Mucosa of descending colon (tissue), 3 donors: ENCODE results near the gene THBD. TPM values are rescaled to one million over a fixed set of nuclear protein-coding genes. Genes with fewer than 3 reads are reported as not detected.
A peak's percentile ranks its signal among the peaks of the same experiment; 100 is the strongest.

ENCODE experiments used
- ATAC-seq: fragments of 200-7000 bp; cut with Tn5 transposase; one replicate; pipeline ENCODE4 v1.9.1; 2020; ENCODE audit warnings: mild to moderate bottlenecking, moderate library complexity
- DNase-seq, 3 donors: peaks; one replicate each; pipeline ENCODE4 v3.0.0-alpha.2; 2020
- H3K36me3 ChIP-seq: fragments of 200-600 bp; one replicate; pipeline ENCODE4 v1.8.0; 2021; ENCODE audit warnings: low read depth, mild to moderate bottlenecking
- H3K4me1 ChIP-seq: fragments of 200-600 bp; one replicate; pipeline ENCODE4 v1.8.0; 2021; ENCODE audit warnings: low read depth, mild to moderate bottlenecking
- H3K4me3 ChIP-seq: fragments of 200-600 bp; one replicate; pipeline ENCODE4 v1.8.0; 2021; ENCODE audit warnings: mild to moderate bottlenecking
- H3K9me3 ChIP-seq: fragments of 200-600 bp; one replicate; pipeline ENCODE4 v1.8.0; 2021; ENCODE audit warnings: mild to moderate bottlenecking
- intact Hi-C, 2 donors: fragments of 100-400 bp; cut with DNase I in 1 of 2; cut with micrococcal nuclease in 1 of 2; formaldehyde crosslinking; loops; one replicate each; pipeline versions ENCODE4 v1.11.0 to v1.11.1; 2022; cut with DNase I, micrococcal nuclease
- total RNA-seq, 3 donors: library from RNA; stranded (reverse); fragmentation: NEBNext Ultra II Directional in 2 of 3; extraction: Animal tissue kit (Norgen Biotek cat#: 25700) in 2 of 3; gene quantifications; one replicate each; pipeline versions ENCODE4 v1.2.1 to v1.2.4, GENCODE V29; 2021 to 2023
- TF ChIP-seq, protein P1 (sequence below): fragments of 200-600 bp; IDR thresholded peaks from one replicate; pipeline ENCODE4 v1.8.0; 2022; ENCODE audit warnings: antibody characterized with exemption, mild to moderate bottlenecking
- donor health status: DM: no; HTN: no; CAD: no; lungs with moderate emphysema.
- donor health status: DM: no; HTN: no; CAD: no.
- donor health status: DM: no; HTN: yes; CAD: no.

Gene THBD
- total RNA-seq, 3 donors from 2014 or later = 1.8 to 8.8 (median 5.9) TPM

- TF ChIP-seq, protein P1, sequence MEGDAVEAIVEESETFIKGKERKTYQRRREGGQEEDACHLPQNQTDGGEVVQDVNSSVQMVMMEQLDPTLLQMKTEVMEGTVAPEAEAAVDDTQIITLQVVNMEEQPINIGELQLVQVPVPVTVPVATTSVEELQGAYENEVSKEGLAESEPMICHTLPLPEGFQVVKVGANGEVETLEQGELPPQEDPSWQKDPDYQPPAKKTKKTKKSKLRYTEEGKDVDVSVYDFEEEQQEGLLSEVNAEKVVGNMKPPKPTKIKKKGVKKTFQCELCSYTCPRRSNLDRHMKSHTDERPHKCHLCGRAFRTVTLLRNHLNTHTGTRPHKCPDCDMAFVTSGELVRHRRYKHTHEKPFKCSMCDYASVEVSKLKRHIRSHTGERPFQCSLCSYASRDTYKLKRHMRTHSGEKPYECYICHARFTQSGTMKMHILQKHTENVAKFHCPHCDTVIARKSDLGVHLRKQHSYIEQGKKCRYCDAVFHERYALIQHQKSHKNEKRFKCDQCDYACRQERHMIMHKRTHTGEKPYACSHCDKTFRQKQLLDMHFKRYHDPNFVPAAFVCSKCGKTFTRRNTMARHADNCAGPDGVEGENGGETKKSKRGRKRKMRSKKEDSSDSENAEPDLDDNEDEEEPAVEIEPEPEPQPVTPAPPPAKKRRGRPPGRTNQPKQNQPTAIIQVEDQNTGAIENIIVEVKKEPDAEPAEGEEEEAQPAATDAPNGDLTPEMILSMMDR = no peak
- intact Hi-C loops = no loop called here
- no peak for ATAC-seq
- Histone ChIP-seq H3K4me3 (no peak overlapping the region), H3K4me1 (no peaks in the 10 kb centered on the region), H3K9me3 (no peaks in the 10 kb centered on the region), H3K36me3 (no peaks in the 10 kb centered on the region)
- DNase-seq = no peak
These were observed 34.2 kb upstream of the THBD start for GRCh38 chr20:23083553-23084220.

GRCh38 chr20:23082846-23083552, 33.5 kb upstream of the THBD start:
- Histone ChIP-seq H3K4me1 (no peaks in the 10 kb centered on the region), H3K9me3 (no peaks in the 10 kb centered on the region), H3K36me3 (no peaks in the 10 kb centered on the region), H3K4me3 (no peak overlapping the region)
- ATAC-seq = peak; percentile 14
- TF ChIP-seq, protein P1 = no peak
- DNase-seq = no peak
- intact Hi-C loops = no loop called here

GRCh38 chr20:23081263-23081819, 31.9 kb upstream of the THBD start:
- no peak for DNase-seq
- Histone ChIP-seq H3K4me3 (no peak overlapping the region), H3K36me3 (no peaks in the 10 kb centered on the region), H3K9me3 (no peaks in the 10 kb centered on the region), H3K4me1 (no peaks in the 10 kb centered on the region)
- no peak for ATAC-seq
- TF ChIP-seq, protein P1 = no peak
- intact Hi-C loops = no loop called here

DNA sequence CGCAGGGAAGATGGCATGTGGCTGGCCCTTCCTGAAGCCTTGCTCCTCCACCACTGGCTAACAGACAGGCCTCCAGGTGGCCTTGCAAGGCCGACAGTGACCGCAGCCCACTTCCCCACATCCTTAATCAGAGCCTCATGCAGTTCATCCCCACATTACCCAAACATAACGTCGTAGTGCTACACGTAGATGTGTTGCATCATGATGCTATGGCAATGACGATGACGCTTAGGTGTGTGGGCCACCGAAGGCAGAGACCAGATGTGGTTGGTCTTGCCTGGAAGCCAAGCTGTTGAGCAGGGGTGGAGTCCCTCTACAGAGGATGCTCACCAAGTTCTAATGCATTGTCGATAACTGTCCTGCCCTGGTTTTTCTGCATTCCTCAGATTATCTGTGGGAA, 31.0 kb upstream of the THBD start:
- DNase-seq (no peak), ATAC-seq (no peak)
- Histone ChIP-seq H3K4me1 (no peaks in the 10 kb centered on the region), H3K36me3 (no peaks in the 10 kb centered on the region), H3K4me3 (no peak overlapping the region), H3K9me3 (no peaks in the 10 kb centered on the region)
- TF ChIP-seq, protein P1 = no peak
- intact Hi-C loops = no loop called here

DNA sequence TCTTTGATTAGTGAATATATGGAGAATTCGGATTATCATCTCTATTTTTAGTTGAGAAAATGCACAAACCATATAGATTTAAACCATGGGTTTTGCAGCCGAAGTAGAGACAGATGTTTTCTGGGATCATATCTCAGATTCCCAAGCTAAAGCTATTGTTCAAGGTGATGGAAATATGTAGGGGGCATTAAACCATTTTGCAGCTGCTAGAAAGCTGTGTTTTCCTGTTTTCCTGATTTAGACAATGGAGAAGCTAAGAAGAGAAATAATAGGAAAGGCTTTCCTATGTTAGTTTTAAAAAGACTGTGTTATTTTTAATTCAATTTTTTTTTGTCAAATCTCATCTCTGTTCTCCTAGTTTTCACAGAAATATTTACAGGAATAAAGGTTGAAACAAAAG, 30.5 kb upstream of the THBD start:
- TF ChIP-seq, protein P1 = no peak
- H3K4me3 ChIP-seq = no peak overlapping the region
- ATAC-seq = no peak
- no peaks in the 10 kb centered on the region for H3K9me3 ChIP-seq
- DNase-seq = no peak
- no peaks in the 10 kb centered on the region for H3K36me3 ChIP-seq
- H3K4me1 ChIP-seq = no peaks in the 10 kb centered on the region
- intact Hi-C loops = no loop called here
